B cell (primary cell): ENCODE results near the gene RCOR3. TPM values are rescaled to one million over a fixed set of nuclear protein-coding genes. Genes with fewer than 3 reads are reported as not detected.
"Not testable (repeated sequence)": the region's sequence is repeated elsewhere in the genome, so short reads cannot be mapped to it uniquely, and the experiment has no call there.

Experiments used
- ATAC-seq: fragments of 200-7000 bp; cut with Tn5 transposase; one replicate; pipeline ENCODE4 v1.10.0; 2021; ENCODE audit warnings: low read depth, mild to moderate bottlenecking, moderate number of reproducible peaks, moderate library complexity
- CTCF ChIA-PET: fragments of 350-600 bp; sonication (Branson Sonifier 250); formaldehyde crosslinking; loops from one replicate; lab custom pipeline; 2021; ENCODE audit warnings: antibody characterized with exemption, inconsistent platforms; lab: Charles Lee
- POLR2A ChIA-PET: fragments of 350-600 bp; sonication (Branson Sonifier 250); formaldehyde crosslinking; loops from one replicate; lab custom pipeline; 2021; ENCODE audit warnings: antibody characterized with exemption; lab: Charles Lee
- DNase-seq: peaks from one replicate; pipeline ENCODE4 v3.0.0; 2013
- H2AFZ ChIP-seq: 2 replicates; pipeline ENCODE4 v1.6.1; 2012; ENCODE audit warnings: mild to moderate bottlenecking, low read depth, low read length; ENCODE audit not compliant: insufficient read depth, poor library complexity, severe bottlenecking
- H3K27ac ChIP-seq, 2 donors: 1 replicate in 1 of 2; 2 replicates in 1 of 2; pipeline ENCODE4 v1.5.1; 2012 to 2013; ENCODE audit warnings: low read length in 2 of 2, mild to moderate bottlenecking in 2 of 2, moderate library complexity in 1 of 2
- H3K27me3 ChIP-seq, 4 experiments: fragments of 200-600 bp in 1 of 4; sonication (generic) in 1 of 4; replicated peaks in 1 of 4; 1 replicate in 2 of 4; 2 replicates in 2 of 4; pipeline versions ENCODE4 v1.6.1 to v1.7.0; 2013 to 2016; ENCODE audit warnings: low read length in 3 of 4, mild to moderate bottlenecking in 2 of 4, mixed read lengths in 1 of 4, moderate library complexity in 1 of 4; ENCODE audit not compliant: insufficient read depth in 4 of 4, control insufficient read depth in 3 of 4; ENCODE audit errors: control extremely low read depth in 1 of 4
- H3K36me3 ChIP-seq, 2 experiments: replicated peaks in 1 of 2; 1 replicate in 1 of 2; 2 replicates in 1 of 2; pipeline versions ENCODE4 v1.6.1 to v1.7.1; 2013; ENCODE audit warnings: low read length in 1 of 2; ENCODE audit not compliant: insufficient read depth in 2 of 2, control insufficient read depth in 1 of 2; ENCODE audit errors: control extremely low read depth in 1 of 2, extremely low read depth in 1 of 2
- H3K4me1 ChIP-seq, 2 donors: fragments of 200-600 bp in 1 of 2; sonication (generic) in 1 of 2; 1 replicate in 1 of 2; 2 replicates in 1 of 2; pipeline versions ENCODE4 v1.5.1 to v1.6.1; 2013 to 2017; ENCODE audit warnings: low read length in 2 of 2; ENCODE audit not compliant: control insufficient read depth in 2 of 2, insufficient read depth in 2 of 2
- H3K4me2 ChIP-seq: replicated peaks from 2 replicates; pipeline ENCODE3; 2012; ENCODE audit warnings: mild to moderate bottlenecking, low read depth, low read length; ENCODE audit not compliant: poor library complexity, severe bottlenecking
- H3K4me3 ChIP-seq, 5 experiments: fragments of 200-600 bp in 1 of 5; sonication (generic) in 1 of 5; 1 replicate in 3 of 5; 2 replicates in 2 of 5; pipeline versions ENCODE4 v1.5.1 to v1.7.0; 2011 to 2016; ENCODE audit warnings: low read length in 4 of 5, mild to moderate bottlenecking in 4 of 5, low read depth in 2 of 5, control low read depth in 1 of 5, moderate library complexity in 1 of 5; ENCODE audit not compliant: insufficient read depth in 1 of 5; ENCODE audit errors: control extremely low read depth in 1 of 5, extremely low read depth in 1 of 5
- H3K79me2 ChIP-seq: fragments of 200-600 bp; sonication (generic); one replicate; pipeline ENCODE4 v1.6.0; 2016; ENCODE audit warnings: low read length; ENCODE audit not compliant: control insufficient read depth, insufficient read depth
- H3K9ac ChIP-seq: fragments of 200-600 bp; sonication (generic); 2 replicates; pipeline ENCODE4 v1.6.1; 2017; ENCODE audit warnings: mild to moderate bottlenecking, low read length, moderate library complexity
- H3K9me3 ChIP-seq, 3 donors: one replicate each; pipeline versions ENCODE4 v1.6.1 to v1.7.1; 2013; ENCODE audit warnings: low read length in 2 of 3; ENCODE audit not compliant: control insufficient read depth in 2 of 3, insufficient read depth in 1 of 3; ENCODE audit errors: control extremely low read depth in 1 of 3
- H4K20me1 ChIP-seq: 2 replicates; pipeline ENCODE4 v1.6.0; 2012; ENCODE audit warnings: mild to moderate bottlenecking, low read length; ENCODE audit not compliant: insufficient read depth, control insufficient read depth, poor library complexity, severe bottlenecking
- H3K27ac Mint-ChIP-seq: one replicate; pipeline ENCODE4 v1.8.0; 2021; ENCODE audit warnings: mixed read lengths
- H3K27me3 Mint-ChIP-seq: one replicate; pipeline ENCODE4 v1.8.0; 2021; ENCODE audit warnings: mixed read lengths
- H3K4me1 Mint-ChIP-seq: one replicate; pipeline ENCODE4 v1.8.0; 2021; ENCODE audit warnings: mixed read lengths
- H3K4me3 Mint-ChIP-seq: one replicate; pipeline ENCODE4 v1.8.0; 2021; ENCODE audit warnings: mixed read lengths
- H3K9me3 Mint-ChIP-seq: one replicate; pipeline ENCODE4 v1.8.0; 2022; ENCODE audit warnings: mixed read lengths; ENCODE audit not compliant: insufficient read depth
- EZH2 ChIP-seq: IDR thresholded peaks from 2 replicates; pipeline ENCODE4 v1.6.1; 2012; ENCODE audit warnings: borderline replicate concordance, low read depth, mild to moderate bottlenecking, moderate library complexity, low read length; ENCODE audit not compliant: insufficient read depth, poor library complexity, severe bottlenecking
- WGBS: methylation state at CpG from one replicate; pipeline ENCODE4 v1.1.5; 2013; ENCODE audit warnings: missing lambda C conversion rate; ENCODE audit not compliant: insufficient coverage; 5-methylcytosine and 5-hydroxymethylcytosine counted together
- intact Hi-C: fragments of 100-400 bp; cut with micrococcal nuclease; formaldehyde crosslinking; loops from one replicate; pipeline ENCODE4 v1.10.0; 2022
- polyA plus RNA-seq: library from polyadenylated mRNA; depleted of rRNA; stranded (reverse); fragments of >200 nt; gene quantifications from 2 replicates; pipeline ENCODE4 v1.2.3, GENCODE V29; 2012
- total RNA-seq, 2 donors: library from RNA; stranded (reverse); fragments of 120-200 nt in 1 of 2; gene quantifications; 1 replicate in 1 of 2; 2 replicates in 1 of 2; pipeline versions ENCODE4 v1.2.3 to v1.2.4, GENCODE V29; 2013 to 2022
- TF ChIP-seq, protein P1 (sequence below): fragments of 200-600 bp; IDR thresholded peaks from one replicate; pipeline ENCODE4 v1.8.0; 2022; ENCODE audit warnings: antibody characterized with exemption, mild to moderate bottlenecking

Gene RCOR3
- total and polyA plus RNA-seq, 2 donors (not counting 1 experiment from before 2014, with no cell fraction given), result 42.7 to 120 TPM

DNA sequence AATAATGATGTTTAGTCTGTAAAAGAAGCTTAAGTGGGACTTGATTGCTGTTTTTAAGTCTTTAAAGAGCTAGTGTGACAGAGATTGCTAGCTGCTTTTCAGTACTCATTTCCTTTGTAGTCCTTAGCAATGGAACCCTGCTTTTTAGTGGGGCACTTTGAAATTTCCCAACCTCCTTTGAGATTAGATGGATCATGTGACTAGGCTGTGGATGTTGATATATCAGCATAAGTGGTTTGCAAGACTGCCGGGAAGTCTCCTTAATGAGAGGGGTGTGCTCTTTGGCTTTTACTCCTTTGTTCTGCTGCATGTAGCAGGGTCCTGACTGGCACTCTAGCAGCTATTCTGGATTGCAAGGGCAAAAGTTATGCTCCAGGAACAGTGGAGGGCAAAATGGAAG, 11.2 kb upstream of the RCOR3 start:
- H3K79me2 ChIP-seq, result no peaks in the 10 kb centered on the region
- H3K4me1 ChIP-seq, result no peaks in the 10 kb centered on the region
- intact Hi-C loops, result no loop called here
- H3K27me3 ChIP-seq, result peaks cover 0 to 4% (median 0%) of the 10 kb centered on the region in 4 experiments
- WGBS, result 0% methylated on average over 1 of the region's 1 CpG
- no peaks in the 10 kb centered on the region for H3K36me3 ChIP-seq
- ChIA-PET POLR2A (no interaction called here), CTCF (no interaction called here)
- no peak overlapping the region for H3K4me2 ChIP-seq
- Mint-ChIP-seq H3K27me3 (peaks cover 12% of the 10 kb centered on the region), H3K4me1 (no peaks in the 10 kb centered on the region), H3K9me3 (no peaks in the 10 kb centered on the region), H3K27ac (no peak overlapping the region), H3K4me3 (no peak overlapping the region)
- no peak overlapping the region for H2AFZ ChIP-seq
- H3K4me3 ChIP-seq, result no peak overlapping the region
- TF ChIP-seq, protein P1, sequence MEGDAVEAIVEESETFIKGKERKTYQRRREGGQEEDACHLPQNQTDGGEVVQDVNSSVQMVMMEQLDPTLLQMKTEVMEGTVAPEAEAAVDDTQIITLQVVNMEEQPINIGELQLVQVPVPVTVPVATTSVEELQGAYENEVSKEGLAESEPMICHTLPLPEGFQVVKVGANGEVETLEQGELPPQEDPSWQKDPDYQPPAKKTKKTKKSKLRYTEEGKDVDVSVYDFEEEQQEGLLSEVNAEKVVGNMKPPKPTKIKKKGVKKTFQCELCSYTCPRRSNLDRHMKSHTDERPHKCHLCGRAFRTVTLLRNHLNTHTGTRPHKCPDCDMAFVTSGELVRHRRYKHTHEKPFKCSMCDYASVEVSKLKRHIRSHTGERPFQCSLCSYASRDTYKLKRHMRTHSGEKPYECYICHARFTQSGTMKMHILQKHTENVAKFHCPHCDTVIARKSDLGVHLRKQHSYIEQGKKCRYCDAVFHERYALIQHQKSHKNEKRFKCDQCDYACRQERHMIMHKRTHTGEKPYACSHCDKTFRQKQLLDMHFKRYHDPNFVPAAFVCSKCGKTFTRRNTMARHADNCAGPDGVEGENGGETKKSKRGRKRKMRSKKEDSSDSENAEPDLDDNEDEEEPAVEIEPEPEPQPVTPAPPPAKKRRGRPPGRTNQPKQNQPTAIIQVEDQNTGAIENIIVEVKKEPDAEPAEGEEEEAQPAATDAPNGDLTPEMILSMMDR, result no peak
- TF ChIP-seq EZH2, result no peak
- H3K9me3 ChIP-seq, result no peaks in the 10 kb centered on the region
- no peak overlapping the region for H3K9ac ChIP-seq
- H3K27ac ChIP-seq, result no peak overlapping the region
- no peak for ATAC-seq
- DNase-seq, result no peak
- no peaks in the 10 kb centered on the region for H4K20me1 ChIP-seq

DNA sequence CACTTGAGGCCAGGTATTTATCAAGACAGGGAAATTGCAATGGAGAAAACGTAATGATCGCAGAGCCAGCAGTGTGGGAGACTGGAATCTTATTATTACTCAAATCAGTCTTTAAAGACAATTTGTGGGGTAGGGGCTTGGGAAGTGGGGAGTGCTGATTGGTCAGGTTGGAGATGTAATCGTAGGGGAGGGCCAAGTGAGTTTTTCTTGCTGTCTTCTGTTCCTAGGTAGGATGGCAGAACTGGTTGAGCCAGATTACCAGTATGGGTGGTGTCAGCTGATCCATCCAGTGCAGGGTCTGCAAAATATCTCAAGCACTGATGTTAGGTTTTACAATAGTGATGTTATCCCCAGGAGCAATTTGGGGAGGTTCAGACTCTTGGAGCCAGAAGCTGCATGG, 9.6 kb upstream of the RCOR3 start:
- H2AFZ ChIP-seq, H3K9ac ChIP-seq, H3K27ac ChIP-seq, ATAC-seq, H3K79me2 ChIP-seq, H3K9me3 Mint-ChIP-seq, intact Hi-C loops, H3K36me3 ChIP-seq, H3K9me3 ChIP-seq, H4K20me1 ChIP-seq, H3K27ac Mint-ChIP-seq, POLR2A ChIA-PET, H3K4me3 Mint-ChIP-seq, H3K4me2 ChIP-seq, H3K4me3 ChIP-seq, H3K4me1 ChIP-seq, H3K27me3 Mint-ChIP-seq, DNase-seq, H3K4me1 Mint-ChIP-seq, H3K27me3 ChIP-seq: not testable (repeated sequence)
- CTCF ChIA-PET, result interaction anchor here (0.7 kb wide), 1 partner anchor 9 kb away, joined by 5 read pairs; no protein-coding TSS in a partner anchor
- 100% methylated on average over 1 of the region's 3 CpGs for WGBS
